Measurements from ENCODE around the gene RDH16.
"Not testable (repeated sequence)": the region's sequence is repeated elsewhere in the genome, so short reads cannot be mapped to it uniquely, and the experiment has no call there.

RDH16 gene

DNA sequence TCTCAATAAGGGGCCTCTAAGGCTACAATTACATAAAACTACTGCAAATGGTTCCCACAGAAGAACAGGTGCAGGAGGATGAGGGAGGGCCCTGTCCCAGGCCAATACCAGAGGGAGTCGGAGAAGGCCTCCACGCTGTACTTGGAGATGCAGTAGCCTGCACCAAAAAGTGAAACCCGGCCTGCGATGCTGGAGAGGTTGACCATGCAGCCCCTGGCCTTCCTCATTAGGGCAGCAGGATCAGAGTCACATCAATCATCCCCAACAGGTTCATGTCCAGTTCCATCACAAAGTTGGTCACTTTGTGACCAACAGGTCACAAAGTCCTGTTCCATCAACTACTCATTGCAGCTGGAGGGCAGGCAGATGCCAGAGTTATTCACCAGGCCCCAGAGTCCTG lies 26.0 kb upstream of the RDH16 start:
- H3K4me1 ChIP-seq: peaks cover 3% of the 10 kb centered on the region
- no peaks in the 10 kb centered on the region for H3K27me3 ChIP-seq (ENCODE audit: control insufficient read depth, insufficient read depth, low read length)
- no peak overlapping the region for H3K9ac ChIP-seq
- TF ChIP-seq, protein P1, sequence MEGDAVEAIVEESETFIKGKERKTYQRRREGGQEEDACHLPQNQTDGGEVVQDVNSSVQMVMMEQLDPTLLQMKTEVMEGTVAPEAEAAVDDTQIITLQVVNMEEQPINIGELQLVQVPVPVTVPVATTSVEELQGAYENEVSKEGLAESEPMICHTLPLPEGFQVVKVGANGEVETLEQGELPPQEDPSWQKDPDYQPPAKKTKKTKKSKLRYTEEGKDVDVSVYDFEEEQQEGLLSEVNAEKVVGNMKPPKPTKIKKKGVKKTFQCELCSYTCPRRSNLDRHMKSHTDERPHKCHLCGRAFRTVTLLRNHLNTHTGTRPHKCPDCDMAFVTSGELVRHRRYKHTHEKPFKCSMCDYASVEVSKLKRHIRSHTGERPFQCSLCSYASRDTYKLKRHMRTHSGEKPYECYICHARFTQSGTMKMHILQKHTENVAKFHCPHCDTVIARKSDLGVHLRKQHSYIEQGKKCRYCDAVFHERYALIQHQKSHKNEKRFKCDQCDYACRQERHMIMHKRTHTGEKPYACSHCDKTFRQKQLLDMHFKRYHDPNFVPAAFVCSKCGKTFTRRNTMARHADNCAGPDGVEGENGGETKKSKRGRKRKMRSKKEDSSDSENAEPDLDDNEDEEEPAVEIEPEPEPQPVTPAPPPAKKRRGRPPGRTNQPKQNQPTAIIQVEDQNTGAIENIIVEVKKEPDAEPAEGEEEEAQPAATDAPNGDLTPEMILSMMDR (IDR thresholded peaks at IDR 0.05): no peak
- no peak overlapping the region for H3K4me2 ChIP-seq (ENCODE audit: low read length)
- no peak overlapping the region for H3K4me3 ChIP-seq (ENCODE audit: low read depth, low read length)
- H3K9me3 ChIP-seq (ENCODE audit: control insufficient read depth, low read length): no peaks in the 10 kb centered on the region
- H3K79me2 ChIP-seq: no peaks in the 10 kb centered on the region
- H3K36me3 ChIP-seq (ENCODE audit: control insufficient read depth, insufficient read depth, low read length): no peaks in the 10 kb centered on the region
- no peak overlapping the region for H3K27ac ChIP-seq
- no peak overlapping the region for H2AFZ ChIP-seq

DNA sequence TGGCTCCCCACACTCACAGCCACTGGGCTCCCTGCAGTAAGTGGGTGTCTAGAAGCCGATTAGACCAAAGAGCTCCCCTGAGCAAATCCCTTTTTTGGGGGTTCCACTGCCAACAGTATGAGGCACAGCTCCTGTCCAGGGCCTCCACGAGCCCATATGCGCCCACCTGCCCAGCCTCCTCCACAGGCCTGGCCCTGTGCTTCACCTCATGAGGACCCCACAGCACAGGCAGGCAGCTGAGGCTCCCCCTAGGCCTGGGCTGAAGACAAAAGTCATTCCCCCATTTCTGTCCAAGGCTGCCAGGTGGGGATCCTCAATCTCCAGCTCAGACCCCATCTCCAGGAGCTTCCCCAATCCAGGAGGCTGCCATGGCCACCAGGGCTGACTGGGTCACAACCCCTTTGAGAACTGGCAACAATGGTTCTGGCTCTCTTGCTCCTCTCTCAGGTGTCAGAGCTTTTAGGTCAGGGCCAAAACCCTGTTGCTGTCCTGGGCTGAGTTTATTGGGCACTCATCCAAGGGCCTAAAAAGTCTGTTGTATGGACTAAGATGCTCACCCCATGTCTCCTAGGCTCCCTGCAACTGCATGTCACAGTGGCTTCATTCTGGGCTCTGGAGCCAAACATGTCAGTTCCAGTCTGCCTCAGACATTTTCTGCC lies 25.3 kb upstream of the RDH16 start:
- not testable (repeated sequence) for H3K4me1 ChIP-seq; H2AFZ ChIP-seq; H3K9ac ChIP-seq; H3K4me2 ChIP-seq (ENCODE audit: low read length); H3K79me2 ChIP-seq; H3K4me3 ChIP-seq (ENCODE audit: low read depth, low read length); H3K27me3 ChIP-seq (ENCODE audit: control insufficient read depth, insufficient read depth, low read length); H3K27ac ChIP-seq; H3K9me3 ChIP-seq (ENCODE audit: control insufficient read depth, low read length); H3K36me3 ChIP-seq (ENCODE audit: control insufficient read depth, insufficient read depth, low read length)

DNA sequence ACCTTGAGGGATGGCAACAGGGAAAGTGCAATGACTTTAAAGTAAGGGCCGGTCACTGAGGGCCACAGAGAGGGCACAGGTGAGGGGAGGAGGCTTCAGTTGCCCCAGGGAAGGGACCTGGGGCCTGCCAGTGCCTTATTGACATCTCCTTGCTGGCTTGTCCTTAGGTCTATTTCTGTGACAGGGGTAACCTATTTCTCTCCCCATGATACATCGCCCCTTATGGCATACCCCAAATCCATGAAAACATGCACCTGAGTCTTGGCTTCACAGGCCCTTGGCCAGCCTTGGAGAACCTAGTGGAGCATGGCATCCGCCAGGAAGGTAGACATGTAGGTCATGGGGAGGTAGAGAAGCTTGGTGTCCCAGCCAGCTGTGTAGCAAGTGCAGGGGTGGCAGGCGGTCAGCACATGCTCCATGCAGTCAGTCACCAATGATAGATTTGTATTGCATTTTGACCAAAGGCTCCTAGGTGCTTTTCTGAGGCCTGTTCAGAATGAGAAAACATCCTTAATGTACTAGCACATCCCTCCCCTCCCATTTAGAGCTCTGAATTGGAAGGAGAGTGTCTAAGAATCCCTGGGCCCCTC lies 23.6 kb upstream of the RDH16 start:
- Histone ChIP-seq H3K9ac (no peak overlapping the region), H3K4me1 (no peaks in the 10 kb centered on the region), H2AFZ (no peak overlapping the region), H3K27me3 (ENCODE audit: control insufficient read depth, insufficient read depth, low read length) (no peaks in the 10 kb centered on the region), H3K27ac (no peak overlapping the region), H3K4me3 (ENCODE audit: low read depth, low read length) (no peak overlapping the region), H3K4me2 (ENCODE audit: low read length) (no peak overlapping the region), H3K36me3 (ENCODE audit: control insufficient read depth, insufficient read depth, low read length) (no peaks in the 10 kb centered on the region), H3K79me2 (no peaks in the 10 kb centered on the region), H3K9me3 (ENCODE audit: control insufficient read depth, low read length) (no peaks in the 10 kb centered on the region)
- TF ChIP-seq, protein P1 (IDR thresholded peaks at IDR 0.05): no peak

DNA sequence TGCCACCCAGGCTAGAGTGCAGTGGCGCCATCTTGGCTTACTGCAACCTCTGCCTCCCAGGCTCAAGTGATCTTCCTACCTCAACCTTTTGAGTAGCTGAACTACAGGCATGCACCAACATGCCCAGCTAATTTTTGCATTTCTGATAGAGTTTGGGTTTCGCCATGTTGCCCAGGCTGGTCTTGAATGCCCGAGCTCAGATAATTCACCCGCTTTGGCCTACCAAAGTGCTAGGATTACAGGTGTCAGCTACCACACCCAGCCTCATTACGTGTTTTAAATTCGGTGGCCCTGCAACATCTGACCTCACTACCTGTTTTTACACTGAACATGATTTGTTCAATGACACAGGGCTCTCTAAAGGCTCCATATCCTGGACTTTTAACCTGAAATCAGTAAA lies 22.9 kb upstream of the RDH16 start:
- Histone ChIP-seq H3K4me1 (no peaks in the 10 kb centered on the region), H2AFZ (no peak overlapping the region), H3K9me3 (ENCODE audit: control insufficient read depth, low read length) (no peaks in the 10 kb centered on the region), H3K9ac (no peak overlapping the region), H3K79me2 (no peaks in the 10 kb centered on the region), H3K27me3 (ENCODE audit: control insufficient read depth, insufficient read depth, low read length) (no peaks in the 10 kb centered on the region), H3K36me3 (ENCODE audit: control insufficient read depth, insufficient read depth, low read length) (no peaks in the 10 kb centered on the region), H3K27ac (no peak overlapping the region), H3K4me3 (ENCODE audit: low read depth, low read length) (no peak overlapping the region), H3K4me2 (ENCODE audit: low read length) (no peak overlapping the region)
- TF ChIP-seq, protein P1 (IDR thresholded peaks at IDR 0.05): no peak

DNA sequence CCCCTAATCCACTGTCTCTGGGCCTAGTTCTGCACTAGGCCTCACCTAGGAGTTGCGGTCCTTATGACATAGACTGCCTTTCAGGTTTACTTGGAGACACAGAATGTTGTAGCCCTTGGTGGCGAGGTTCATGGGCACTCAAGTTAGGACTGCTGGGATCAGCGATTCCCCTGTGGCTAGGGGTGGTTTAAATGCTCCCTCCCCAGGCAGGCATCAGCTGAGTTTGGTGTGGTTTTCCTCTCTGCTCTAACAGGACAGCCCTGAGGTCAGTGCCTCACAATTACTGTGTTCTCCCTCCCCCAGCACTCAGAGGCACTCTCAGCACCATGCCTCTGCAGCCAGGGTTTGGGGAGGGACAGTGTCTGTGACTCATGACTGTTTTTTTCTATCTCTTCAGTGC lies 22.2 kb upstream of the RDH16 start:
- H3K27ac ChIP-seq: no peak overlapping the region
- TF ChIP-seq, protein P1 (IDR thresholded peaks at IDR 0.05): no peak
- no peak overlapping the region for H3K4me3 ChIP-seq (ENCODE audit: low read depth, low read length)
- H3K4me2 ChIP-seq (ENCODE audit: low read length): no peak overlapping the region
- H2AFZ ChIP-seq: no peak overlapping the region
- H3K27me3 ChIP-seq (ENCODE audit: control insufficient read depth, insufficient read depth, low read length): no peaks in the 10 kb centered on the region
- no peaks in the 10 kb centered on the region for H3K4me1 ChIP-seq
- no peaks in the 10 kb centered on the region for H3K36me3 ChIP-seq (ENCODE audit: control insufficient read depth, insufficient read depth, low read length)
- no peak overlapping the region for H3K9ac ChIP-seq
- no peaks in the 10 kb centered on the region for H3K9me3 ChIP-seq (ENCODE audit: control insufficient read depth, low read length)
- no peaks in the 10 kb centered on the region for H3K79me2 ChIP-seq
